ENCODE measurements around the gene AGRP.

DNA sequence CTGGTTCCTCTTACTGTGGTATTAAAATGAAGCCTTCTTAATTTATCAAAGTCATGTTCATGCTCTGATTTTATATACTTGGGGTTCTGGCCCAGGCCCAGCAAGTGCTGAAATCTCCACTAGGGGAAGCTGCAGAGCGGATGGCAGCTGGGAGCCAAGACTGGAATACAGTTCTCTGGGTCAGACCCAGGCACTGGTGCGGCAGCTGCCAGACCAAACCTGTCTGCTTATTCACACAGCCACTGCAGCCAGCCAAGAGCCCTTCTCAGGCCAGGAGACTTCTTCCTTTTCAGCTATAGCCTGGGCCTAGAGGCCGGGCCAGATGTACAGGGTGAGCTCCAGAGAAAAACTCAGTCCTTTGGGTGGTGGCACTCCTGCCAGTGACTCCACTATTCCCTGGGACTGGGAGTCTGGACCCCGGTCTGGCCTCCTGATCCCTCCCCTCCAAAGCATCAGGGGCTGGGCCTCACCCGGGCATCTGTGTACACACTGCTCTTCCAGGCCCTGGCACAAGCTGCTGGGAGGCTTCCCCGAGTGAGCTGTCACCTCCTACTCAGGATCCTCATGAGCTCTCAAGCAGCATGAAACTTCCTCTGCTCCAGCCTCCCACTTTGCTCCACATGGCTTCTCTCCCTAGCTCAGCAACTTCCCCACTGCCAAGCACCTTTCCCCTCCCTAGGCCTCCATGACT, 26.8 kb downstream of the AGRP start:
- no peak for TF ChIP-seq ZNF263 (CRISPR knock-in tag; IDR thresholded peaks at IDR 0.05; ENCODE audit: low read depth)
- no peak for TF ChIP-seq SMAD4 (CRISPR knock-in tag; IDR thresholded peaks at IDR 0.05)
